ENCODE results near the gene CWH43. TPM values are rescaled to one million over a fixed set of nuclear protein-coding genes. Genes with fewer than 3 reads are reported as not detected.
"Not testable (repeated sequence)": the region's sequence is repeated elsewhere in the genome, so short reads cannot be mapped to it uniquely, and the experiment has no call there.

CWH43 gene
- polyA plus RNA-seq, 3 donors = 5.5 to 8.0 (median 6.9) TPM

- not testable (repeated sequence) for DNase-seq (ENCODE audit: low read depth in 3 of 3, low spot score in 2 of 3)
Measured at GRCh38 chr4:49092608-49093135, 106.6 kb downstream of the CWH43 start.

GRCh38 chr4:49096215-49096614 lies 110.1 kb downstream of the CWH43 start:
- DNase-seq (ENCODE audit: low read depth in 3 of 3, low spot score in 2 of 3) = not testable (repeated sequence)

- not testable (repeated sequence) for DNase-seq (ENCODE audit: low read depth in 3 of 3, low spot score in 2 of 3)
Measured at GRCh38 chr4:49096627-49097026, 110.6 kb downstream of the CWH43 start.

- DNase-seq (ENCODE audit: low read depth in 3 of 3, low spot score in 2 of 3) = not testable (repeated sequence)
Measured at GRCh38 chr4:49097071-49097470, 111.0 kb downstream of the CWH43 start.

- DNase-seq (ENCODE audit: low read depth in 3 of 3, low spot score in 2 of 3) = not testable (repeated sequence)
Measured at GRCh38 chr4:49097505-49097904, 111.4 kb downstream of the CWH43 start.

GRCh38 chr4:49098034-49098759 lies 112.1 kb downstream of the CWH43 start:
- DNase-seq (ENCODE audit: low read depth in 3 of 3, low spot score in 2 of 3) = not testable (repeated sequence)

- DNase-seq (ENCODE audit: low read depth in 3 of 3, low spot score in 2 of 3) = not testable (repeated sequence)
Measured at GRCh38 chr4:49099831-49100444, 113.9 kb downstream of the CWH43 start.

- not testable (repeated sequence) for DNase-seq (ENCODE audit: low read depth in 3 of 3, low spot score in 2 of 3)
Measured at GRCh38 chr4:49102344-49102898, 116.3 kb downstream of the CWH43 start.

- not testable (repeated sequence) for DNase-seq (ENCODE audit: low read depth in 3 of 3, low spot score in 2 of 3)
Measured at GRCh38 chr4:49103436-49104136, 117.5 kb downstream of the CWH43 start.

- not testable (repeated sequence) for DNase-seq (ENCODE audit: low read depth in 3 of 3, low spot score in 2 of 3)
Measured at GRCh38 chr4:49104231-49104930, 118.3 kb downstream of the CWH43 start.

- DNase-seq (ENCODE audit: low read depth in 3 of 3, low spot score in 2 of 3) = not testable (repeated sequence)
Measured at GRCh38 chr4:49105248-49105904, 119.3 kb downstream of the CWH43 start.

GRCh38 chr4:49107262-49107661 lies 121.2 kb downstream of the CWH43 start:
- not testable (repeated sequence) for DNase-seq (ENCODE audit: low read depth in 3 of 3, low spot score in 2 of 3)

- DNase-seq (ENCODE audit: low read depth in 3 of 3, low spot score in 2 of 3) = not testable (repeated sequence)
Measured at GRCh38 chr4:49108183-49108978, 122.3 kb downstream of the CWH43 start.

GRCh38 chr4:49109567-49110166 lies 123.6 kb downstream of the CWH43 start:
- not testable (repeated sequence) for DNase-seq (ENCODE audit: low read depth in 3 of 3, low spot score in 2 of 3)

GRCh38 chr4:49110579-49110978 lies 124.5 kb downstream of the CWH43 start:
- not testable (repeated sequence) for DNase-seq (ENCODE audit: low read depth in 3 of 3, low spot score in 2 of 3)

All from right renal cortex interstitium (tissue), 3 donors.